Amygdala (tissue), 56 donors: ENCODE data around the gene TMC1.
"Not testable (repeated sequence)": the region's sequence is repeated elsewhere in the genome, so short reads cannot be mapped to it uniquely, and the experiment has no call there.

Experiments
- DNase-seq, 56 donors: peaks; one replicate each; lab custom pipeline; 2025; lab: John Stamatoyannopoulos, UW

Gene TMC1

GRCh38 chr9:72807765-72808445 is 286.5 kb downstream of the TMC1 start:
- DNase-seq, result no peak

- no peak for DNase-seq
Measured at GRCh38 chr9:72808446-72808768, 287.0 kb downstream of the TMC1 start.

- no peak for DNase-seq
Measured at GRCh38 chr9:72809586-72809985, 288.2 kb downstream of the TMC1 start.

- no peak for DNase-seq
Measured at GRCh38 chr9:72812559-72813111, 291.2 kb downstream of the TMC1 start.

- DNase-seq, result no peak
Measured at GRCh38 chr9:72813544-72813943, 292.1 kb downstream of the TMC1 start.

GRCh38 chr9:72814083-72814597 is 292.7 kb downstream of the TMC1 start:
- no peak for DNase-seq

- no peak for DNase-seq
Measured at GRCh38 chr9:72816666-72817065, 295.3 kb downstream of the TMC1 start.

GRCh38 chr9:72817413-72817812 is 296.0 kb downstream of the TMC1 start:
- DNase-seq, result no peak

GRCh38 chr9:72818385-72818784 is 297.0 kb downstream of the TMC1 start:
- no peak for DNase-seq

- no peak for DNase-seq
Measured at GRCh38 chr9:72823971-72824370, 302.6 kb downstream of the TMC1 start.

GRCh38 chr9:72826996-72827949 is 305.9 kb downstream of the TMC1 start:
- no peak for DNase-seq

GRCh38 chr9:72827950-72828731 is 306.7 kb downstream of the TMC1 start:
- no peak for DNase-seq

- DNase-seq, result no peak
Measured at GRCh38 chr9:72834994-72835393, 313.6 kb downstream of the TMC1 start.

- no peak for DNase-seq
Measured at GRCh38 chr9:72836790-72837189, 315.4 kb downstream of the TMC1 start.

GRCh38 chr9:72839085-72839484 is 317.7 kb downstream of the TMC1 start:
- no peak for DNase-seq

GRCh38 chr9:72843520-72844439 is 322.4 kb downstream of the TMC1 start:
- no peak for DNase-seq

GRCh38 chr9:72844440-72844768 is 323.0 kb downstream of the TMC1 start:
- DNase-seq, result no peak

- not testable (repeated sequence) for DNase-seq
Measured at GRCh38 chr9:72845052-72845451, 323.6 kb downstream of the TMC1 start.

GRCh38 chr9:72850209-72850608 is 328.8 kb downstream of the TMC1 start:
- DNase-seq, result not testable (repeated sequence)

GRCh38 chr9:72855321-72855720 is 333.9 kb downstream of the TMC1 start:
- DNase-seq, result no peak
